GM12864 (cell line): ENCODE data around the gene ADAMTS15.

Source experiments
- DNase-seq: peaks from one replicate; pipeline ENCODE4 v3.0.0-alpha.2; 2011; ENCODE audit warnings: low read depth
- H3K4me3 ChIP-seq: 2 replicates; pipeline ENCODE4 v1.5.1; 2011; ENCODE audit warnings: mild to moderate bottlenecking, low read depth, low read length, control low read depth
- TF ChIP-seq, protein P1 (sequence below): IDR thresholded peaks from 2 replicates; pipeline ENCODE4 v1.5.1; 2011; ENCODE audit warnings: low read depth, mild to moderate bottlenecking, moderate library complexity, low read length, control low read depth, inconsistent platforms; ENCODE audit errors: missing control alignments

The ADAMTS15 gene

DNA sequence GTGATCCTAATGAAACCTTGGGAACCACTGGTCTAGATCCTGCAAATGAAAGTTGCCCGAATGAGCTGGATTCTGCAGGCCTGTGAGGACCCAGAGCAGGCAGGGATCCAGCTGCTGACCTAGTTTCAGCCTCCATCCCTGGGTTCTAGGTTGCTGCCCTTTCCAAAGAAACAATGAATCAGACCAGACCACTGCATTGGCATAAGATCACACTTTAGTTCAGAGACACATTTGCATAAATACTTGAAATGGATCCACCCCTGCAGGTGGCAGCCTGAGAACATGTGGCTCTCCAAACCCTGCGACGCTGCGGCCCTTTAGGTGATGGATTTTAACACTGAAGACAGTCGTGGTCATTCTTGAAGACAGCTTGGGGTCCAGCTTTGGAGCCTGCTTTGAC is 43.7 kb upstream of the ADAMTS15 start:
- TF ChIP-seq, protein P1, sequence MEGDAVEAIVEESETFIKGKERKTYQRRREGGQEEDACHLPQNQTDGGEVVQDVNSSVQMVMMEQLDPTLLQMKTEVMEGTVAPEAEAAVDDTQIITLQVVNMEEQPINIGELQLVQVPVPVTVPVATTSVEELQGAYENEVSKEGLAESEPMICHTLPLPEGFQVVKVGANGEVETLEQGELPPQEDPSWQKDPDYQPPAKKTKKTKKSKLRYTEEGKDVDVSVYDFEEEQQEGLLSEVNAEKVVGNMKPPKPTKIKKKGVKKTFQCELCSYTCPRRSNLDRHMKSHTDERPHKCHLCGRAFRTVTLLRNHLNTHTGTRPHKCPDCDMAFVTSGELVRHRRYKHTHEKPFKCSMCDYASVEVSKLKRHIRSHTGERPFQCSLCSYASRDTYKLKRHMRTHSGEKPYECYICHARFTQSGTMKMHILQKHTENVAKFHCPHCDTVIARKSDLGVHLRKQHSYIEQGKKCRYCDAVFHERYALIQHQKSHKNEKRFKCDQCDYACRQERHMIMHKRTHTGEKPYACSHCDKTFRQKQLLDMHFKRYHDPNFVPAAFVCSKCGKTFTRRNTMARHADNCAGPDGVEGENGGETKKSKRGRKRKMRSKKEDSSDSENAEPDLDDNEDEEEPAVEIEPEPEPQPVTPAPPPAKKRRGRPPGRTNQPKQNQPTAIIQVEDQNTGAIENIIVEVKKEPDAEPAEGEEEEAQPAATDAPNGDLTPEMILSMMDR, result no peak
- no peak overlapping the region for H3K4me3 ChIP-seq
- no peak for DNase-seq

DNA sequence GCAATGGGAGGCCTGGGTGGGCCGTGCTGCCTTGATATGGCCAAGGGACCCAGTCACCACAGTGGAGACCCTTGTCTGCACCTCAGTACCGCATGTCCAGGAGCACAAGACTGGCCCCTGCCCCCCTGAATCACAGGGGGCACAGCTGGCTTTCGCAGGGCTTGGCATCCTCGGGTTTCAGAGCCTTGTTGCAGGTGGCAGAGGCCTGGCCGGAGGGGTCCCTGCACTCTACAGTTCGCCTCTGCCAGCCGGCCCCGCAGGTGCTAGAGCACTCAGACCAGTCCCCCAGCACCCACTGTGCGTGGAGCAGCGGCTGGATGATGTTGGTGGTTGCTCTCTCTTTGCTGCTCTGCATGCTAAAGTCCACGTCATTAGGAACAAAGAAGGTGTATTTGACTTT is 43.0 kb upstream of the ADAMTS15 start:
- no peak overlapping the region for H3K4me3 ChIP-seq
- no peak for DNase-seq
- TF ChIP-seq, protein P1, result no peak

DNA sequence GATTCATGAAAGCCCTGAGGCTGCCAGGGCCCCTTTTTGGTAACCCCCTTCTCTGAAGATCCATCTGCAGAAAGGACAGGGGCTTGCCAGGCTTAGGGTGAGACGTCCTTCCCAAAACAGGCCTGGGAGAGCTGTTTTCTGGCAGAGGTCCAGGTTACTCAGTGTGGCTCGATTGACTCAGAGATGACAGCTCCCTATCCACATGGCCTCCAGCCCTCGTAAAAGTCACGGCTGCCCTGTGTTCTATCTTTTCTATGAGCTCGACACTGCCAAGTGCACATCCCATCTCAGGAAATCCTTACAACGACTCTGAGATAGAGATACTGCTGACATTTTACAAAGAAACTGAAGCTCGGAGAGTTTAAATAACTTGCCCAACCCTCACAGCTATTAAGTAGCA is 40.5 kb upstream of the ADAMTS15 start:
- TF ChIP-seq, protein P1, result no peak
- DNase-seq, result no peak
- H3K4me3 ChIP-seq, result no peak overlapping the region

DNA sequence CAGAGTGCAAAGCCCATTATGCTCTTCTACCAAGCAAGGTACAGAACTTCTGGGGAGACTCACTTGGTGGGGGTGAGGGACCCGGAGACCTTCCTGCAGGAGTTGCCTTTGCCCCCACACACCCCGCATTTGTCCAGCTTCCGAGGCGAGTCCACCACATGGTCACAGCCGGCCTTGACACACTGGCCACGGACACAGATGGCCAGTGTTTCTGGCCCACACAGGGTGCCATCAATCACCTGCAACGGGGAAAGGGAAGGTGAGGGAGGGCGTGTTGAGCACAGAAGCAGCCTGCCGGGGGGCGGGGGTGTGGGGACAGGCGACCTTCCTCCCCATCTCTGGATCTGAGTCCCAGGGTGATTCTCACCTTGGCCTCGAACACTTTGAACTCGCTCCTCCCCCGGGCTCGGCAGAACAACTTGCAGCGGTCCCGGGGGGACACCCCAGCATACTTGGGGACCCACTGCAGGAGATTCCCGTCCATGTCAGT is 40.0 kb upstream of the ADAMTS15 start:
- DNase-seq, result no peak
- TF ChIP-seq, protein P1, result no peak
- no peak overlapping the region for H3K4me3 ChIP-seq

DNA sequence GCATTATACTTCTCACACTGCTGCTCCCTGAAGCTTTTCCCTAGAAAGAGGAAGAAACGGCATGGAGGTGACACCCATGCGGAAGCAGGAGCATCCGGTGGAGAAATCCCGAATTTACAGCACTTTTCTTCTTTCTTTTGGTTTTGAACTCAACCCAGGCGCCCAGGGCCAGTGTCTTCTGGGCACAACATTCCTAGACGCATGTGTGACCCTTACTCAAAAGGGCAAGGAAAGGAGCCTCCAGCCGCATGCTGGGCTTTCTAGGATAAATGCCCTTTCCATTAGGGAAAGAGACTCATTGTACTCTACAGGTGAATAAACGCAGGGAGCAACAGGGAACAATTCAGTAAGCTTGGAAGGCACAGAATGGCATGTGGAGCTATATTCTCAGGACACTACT is 39.5 kb upstream of the ADAMTS15 start:
- DNase-seq, result no peak
- TF ChIP-seq, protein P1, result no peak
- H3K4me3 ChIP-seq, result no peak overlapping the region

DNA sequence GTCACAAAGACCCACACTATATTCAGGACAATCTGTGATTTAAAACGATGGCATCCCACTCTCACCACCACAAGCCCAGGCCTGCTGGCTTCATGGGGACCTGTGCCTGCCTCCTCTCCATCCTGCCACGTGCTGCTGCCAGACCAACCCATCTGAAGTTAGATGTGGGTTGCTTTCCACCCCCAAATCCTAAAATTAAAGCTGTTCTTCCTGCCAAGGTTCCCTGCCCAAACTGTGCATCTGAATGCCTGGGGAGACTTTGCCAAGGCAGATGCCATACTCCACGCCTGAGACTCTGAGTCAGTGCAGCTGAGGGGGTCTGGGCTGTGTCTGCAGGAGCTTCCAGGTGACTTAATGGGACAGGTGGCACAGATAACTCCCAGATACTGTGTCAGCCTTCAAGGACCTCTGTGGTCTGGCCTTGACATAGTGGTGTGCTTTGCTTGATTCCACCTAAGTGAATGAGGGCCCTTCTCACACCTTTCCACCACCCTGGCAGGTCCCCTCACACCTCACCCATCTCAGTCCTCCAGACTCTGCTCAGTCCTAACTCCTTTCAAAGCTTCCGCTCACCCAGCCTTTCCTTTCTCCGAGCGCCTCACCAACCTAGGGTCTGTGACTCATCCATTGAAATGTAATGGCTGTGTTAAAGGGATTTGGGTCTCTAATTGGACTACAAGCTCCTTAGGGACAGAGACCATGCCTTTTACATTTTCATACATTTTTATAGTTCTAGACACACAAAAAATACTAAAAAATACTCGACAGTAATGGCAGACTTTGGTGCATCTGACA is 38.7 kb upstream of the ADAMTS15 start:
- no peak overlapping the region for H3K4me3 ChIP-seq
- no peak for DNase-seq
- TF ChIP-seq, protein P1, result no peak

DNA sequence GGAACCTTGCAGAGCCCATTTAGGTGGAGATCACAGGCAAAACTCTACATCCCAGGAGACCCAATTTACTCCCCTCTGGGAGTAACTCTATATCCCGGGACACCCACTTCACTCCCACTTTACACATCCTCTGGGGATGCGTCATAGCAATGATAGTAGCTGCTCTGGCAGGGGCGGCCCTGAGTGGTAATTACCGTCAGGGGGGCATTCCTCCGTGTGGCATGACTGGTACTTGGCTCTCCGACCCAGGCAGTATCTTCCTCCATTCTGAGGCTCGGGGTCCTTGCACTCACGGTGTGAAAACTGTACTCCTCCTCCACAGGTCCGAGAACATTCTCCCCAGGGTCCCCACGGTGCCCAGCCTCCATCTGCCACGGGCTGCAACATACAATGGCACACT is 37.2 kb upstream of the ADAMTS15 start:
- no peak overlapping the region for H3K4me3 ChIP-seq
- DNase-seq, result no peak
- TF ChIP-seq, protein P1, result no peak
